Stimulated activated CD8-positive, alpha-beta memory T cell treated with anti-CD3 and anti-CD28 coated beads, Interleukin-7, amount 100 ng/mL, for 48 hours (primary cell): ENCODE results near the gene PRKCZ.

Experiments used
- DNase-seq, 2 donors: peaks; one replicate each; pipeline ENCODE4 v3.0.0-alpha.2; 2020; ENCODE audit warnings: low read depth in 1 of 2; ENCODE audit errors: extremely low read depth in 1 of 2

Gene PRKCZ

GRCh38 chr1:2172012-2172411 is 121.8 kb downstream of the PRKCZ start:
- DNase-seq = no peak

GRCh38 chr1:2172551-2173146 is 122.4 kb downstream of the PRKCZ start:
- no peak for DNase-seq

- DNase-seq = no peak
Measured at GRCh38 chr1:2173546-2174347, 123.5 kb downstream of the PRKCZ start.

- no peak for DNase-seq
Measured at GRCh38 chr1:2174348-2175054, 124.3 kb downstream of the PRKCZ start.

- DNase-seq = no peak
Measured at GRCh38 chr1:2175055-2175414, 124.8 kb downstream of the PRKCZ start.

- no peak for DNase-seq
Measured at GRCh38 chr1:2175681-2176454, 125.7 kb downstream of the PRKCZ start.

- DNase-seq = no peak
Measured at GRCh38 chr1:2176615-2177014, 126.4 kb downstream of the PRKCZ start.

GRCh38 chr1:2177541-2177940 is 127.3 kb downstream of the PRKCZ start:
- no peak for DNase-seq

GRCh38 chr1:2177946-2178538 is 127.8 kb downstream of the PRKCZ start:
- no peak for DNase-seq

- no peak for DNase-seq
Measured at GRCh38 chr1:2178875-2179274, 128.7 kb downstream of the PRKCZ start.

- no peak for DNase-seq
Measured at GRCh38 chr1:2179283-2180013, 129.2 kb downstream of the PRKCZ start.

- DNase-seq = no peak
Measured at GRCh38 chr1:2180297-2181245, 130.4 kb downstream of the PRKCZ start.

GRCh38 chr1:2181271-2181670 is 131.1 kb downstream of the PRKCZ start:
- no peak for DNase-seq

- DNase-seq = no peak
Measured at GRCh38 chr1:2181752-2182151, 131.5 kb downstream of the PRKCZ start.

GRCh38 chr1:2182376-2182775 is 132.2 kb downstream of the PRKCZ start:
- no peak for DNase-seq

- DNase-seq = no peak
Measured at GRCh38 chr1:2183937-2184334, 133.7 kb downstream of the PRKCZ start.

- DNase-seq = no peak
Measured at GRCh38 chr1:2184531-2184930, 134.3 kb downstream of the PRKCZ start.

GRCh38 chr1:2184934-2185333 is 134.7 kb downstream of the PRKCZ start:
- no peak for DNase-seq
